Neural progenitor cell (in vitro differentiated cells): ENCODE measurements around the gene INPP5J. TPM values are rescaled to one million over a fixed set of nuclear protein-coding genes. Genes with fewer than 3 reads are reported as not detected.
"Not testable (repeated sequence)": the region's sequence is repeated elsewhere in the genome, so short reads cannot be mapped to it uniquely, and the experiment has no call there.

Experiments
- DNase-seq: peaks from one replicate; pipeline ENCODE4 v3.0.0-alpha.2; 2016; ENCODE audit warnings: low spot score
- H2AFZ ChIP-seq: fragments of 200-600 bp; sonication (generic); replicated peaks from 2 replicates; pipeline ENCODE4 v1.6.1; 2016; ENCODE audit warnings: antibody characterized with exemption
- H3F3A ChIP-seq: fragments of 200-600 bp; sonication (generic); 2 replicates; pipeline ENCODE4 v1.6.1; 2016; ENCODE audit warnings: antibody characterized with exemption, low read depth
- H3K27ac ChIP-seq: fragments of 200-600 bp; sonication (generic); 2 replicates; pipeline ENCODE4 v1.5.1; 2016; ENCODE audit warnings: mild to moderate bottlenecking
- H3K27me3 ChIP-seq: fragments of 200-600 bp; sonication (generic); 2 replicates; pipeline ENCODE4 v1.6.1; 2016; ENCODE audit warnings: mild to moderate bottlenecking, moderate library complexity
- H3K36me3 ChIP-seq: fragments of 200-600 bp; sonication (generic); 2 replicates; pipeline ENCODE4 v1.5.1; 2016
- H3K4me1 ChIP-seq: fragments of 200-600 bp; sonication (generic); 2 replicates; pipeline ENCODE4 v1.6.1; 2016; ENCODE audit warnings: mixed run types
- H3K4me2 ChIP-seq: fragments of 200-600 bp; sonication (generic); 2 replicates; pipeline ENCODE4 v1.6.1; 2016
- H3K4me3 ChIP-seq: fragments of 200-600 bp; sonication (generic); 2 replicates; pipeline ENCODE4 v1.5.1; 2016
- H3K79me2 ChIP-seq: fragments of 200-600 bp; sonication (generic); 2 replicates; pipeline ENCODE4 v1.6.1; 2016; ENCODE audit warnings: low read depth
- H3K9ac ChIP-seq: fragments of 200-600 bp; sonication (generic); 2 replicates; pipeline ENCODE4 v1.6.1; 2016
- H3K9me3 ChIP-seq: fragments of 200-600 bp; sonication (generic); 2 replicates; pipeline ENCODE4 v1.5.1; 2016; ENCODE audit warnings: low read depth
- H4K20me1 ChIP-seq: fragments of 200-600 bp; sonication (generic); 2 replicates; pipeline ENCODE4 v1.6.1; 2016; ENCODE audit warnings: low read depth
- H3K27ac Mint-ChIP-seq: 3 replicates; pipeline ENCODE4 v1.8.0; 2021; ENCODE audit warnings: mixed read lengths
- H3K27me3 Mint-ChIP-seq: 2 replicates; pipeline ENCODE4 v1.8.0; 2022; ENCODE audit warnings: low read depth, mild to moderate bottlenecking, inconsistent platforms, moderate library complexity, mixed read lengths; ENCODE audit not compliant: insufficient read depth
- H3K36me3 Mint-ChIP-seq: 3 replicates; pipeline ENCODE4 v1.8.0; 2021; ENCODE audit warnings: mixed read lengths
- H3K4me1 Mint-ChIP-seq: 3 replicates; pipeline ENCODE4 v1.8.0; 2021; ENCODE audit warnings: mixed read lengths
- H3K4me3 Mint-ChIP-seq: 3 replicates; pipeline ENCODE4 v1.8.0; 2021; ENCODE audit warnings: mild to moderate bottlenecking, moderate library complexity, mixed read lengths
- H3K9me3 Mint-ChIP-seq: 3 replicates; pipeline ENCODE4 v1.8.0; 2020; ENCODE audit warnings: mixed read lengths
- EZH2 ChIP-seq: fragments of 200-600 bp; sonication (generic); IDR thresholded peaks from 2 replicates; pipeline ENCODE4 v1.6.1; 2017; ENCODE audit warnings: antibody characterized with exemption, mild to moderate bottlenecking, moderate library complexity
- EZH2phosphoT487 ChIP-seq: fragments of 200-600 bp; sonication (generic); IDR thresholded peaks from 2 replicates; pipeline ENCODE4 v1.6.1; 2017; ENCODE audit warnings: antibody characterized with exemption
- total RNA-seq: library from RNA; depleted of rRNA; stranded (reverse); fragments of >200 nt; gene quantifications from 2 replicates; pipeline ENCODE4 v1.2.3, GENCODE V29; 2015; ENCODE audit warnings: low replicate concordance
- TF ChIP-seq, protein P1 (sequence below): fragments of 200-600 bp; sonication (generic); IDR thresholded peaks from 2 replicates; pipeline ENCODE4 v1.5.1; 2017; ENCODE audit warnings: antibody characterized with exemption, mild to moderate bottlenecking

INPP5J gene
- total RNA-seq, 1 donor from 2014 or later: 1.5 TPM

DNA sequence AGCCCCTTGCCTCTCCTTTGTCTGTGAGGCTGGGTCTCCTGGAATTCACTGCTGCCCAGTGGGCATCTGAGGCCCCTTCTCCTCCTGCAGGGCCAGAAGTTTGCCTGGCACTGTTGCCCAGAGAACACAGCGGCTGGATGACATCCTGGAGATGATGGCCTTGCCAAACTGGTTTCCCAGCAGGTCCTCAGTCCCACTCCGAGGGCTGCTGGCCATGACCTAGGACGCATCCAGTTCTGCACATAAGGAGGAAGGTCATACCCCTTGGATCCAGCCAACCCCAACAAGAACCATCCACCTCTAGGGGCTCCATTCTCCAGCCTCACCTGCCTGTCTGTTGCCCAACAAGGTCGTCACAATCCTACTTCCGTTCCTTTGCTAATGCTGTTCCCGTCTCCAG lies 45.1 kb upstream of the INPP5J start:
- Histone ChIP-seq H3K79me2 (no peaks in the 10 kb centered on the region), H3K4me1 (no peaks in the 10 kb centered on the region), H3F3A (peaks cover 5% of the 10 kb centered on the region), H3K9me3 (no peaks in the 10 kb centered on the region), H3K9ac (no peak overlapping the region), H2AFZ (no peak overlapping the region), H3K4me2 (no peak overlapping the region), H4K20me1 (no peaks in the 10 kb centered on the region), H3K4me3 (no peak overlapping the region), H3K36me3 (no peaks in the 10 kb centered on the region), H3K27ac (no peak overlapping the region), H3K27me3 (no peaks in the 10 kb centered on the region)
- Mint-ChIP-seq H3K4me1 (peaks cover 20% of the 10 kb centered on the region), H3K27me3 (peaks cover 5% of the 10 kb centered on the region), H3K27ac (no peak overlapping the region), H3K36me3 (peaks cover 2% of the 10 kb centered on the region), H3K9me3 (no peaks in the 10 kb centered on the region), H3K4me3 (no peak overlapping the region)
- TF ChIP-seq, protein P1, sequence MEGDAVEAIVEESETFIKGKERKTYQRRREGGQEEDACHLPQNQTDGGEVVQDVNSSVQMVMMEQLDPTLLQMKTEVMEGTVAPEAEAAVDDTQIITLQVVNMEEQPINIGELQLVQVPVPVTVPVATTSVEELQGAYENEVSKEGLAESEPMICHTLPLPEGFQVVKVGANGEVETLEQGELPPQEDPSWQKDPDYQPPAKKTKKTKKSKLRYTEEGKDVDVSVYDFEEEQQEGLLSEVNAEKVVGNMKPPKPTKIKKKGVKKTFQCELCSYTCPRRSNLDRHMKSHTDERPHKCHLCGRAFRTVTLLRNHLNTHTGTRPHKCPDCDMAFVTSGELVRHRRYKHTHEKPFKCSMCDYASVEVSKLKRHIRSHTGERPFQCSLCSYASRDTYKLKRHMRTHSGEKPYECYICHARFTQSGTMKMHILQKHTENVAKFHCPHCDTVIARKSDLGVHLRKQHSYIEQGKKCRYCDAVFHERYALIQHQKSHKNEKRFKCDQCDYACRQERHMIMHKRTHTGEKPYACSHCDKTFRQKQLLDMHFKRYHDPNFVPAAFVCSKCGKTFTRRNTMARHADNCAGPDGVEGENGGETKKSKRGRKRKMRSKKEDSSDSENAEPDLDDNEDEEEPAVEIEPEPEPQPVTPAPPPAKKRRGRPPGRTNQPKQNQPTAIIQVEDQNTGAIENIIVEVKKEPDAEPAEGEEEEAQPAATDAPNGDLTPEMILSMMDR: no peak
- no peak for TF ChIP-seq EZH2phosphoT487
- no peak for TF ChIP-seq EZH2
- DNase-seq: no peak

DNA sequence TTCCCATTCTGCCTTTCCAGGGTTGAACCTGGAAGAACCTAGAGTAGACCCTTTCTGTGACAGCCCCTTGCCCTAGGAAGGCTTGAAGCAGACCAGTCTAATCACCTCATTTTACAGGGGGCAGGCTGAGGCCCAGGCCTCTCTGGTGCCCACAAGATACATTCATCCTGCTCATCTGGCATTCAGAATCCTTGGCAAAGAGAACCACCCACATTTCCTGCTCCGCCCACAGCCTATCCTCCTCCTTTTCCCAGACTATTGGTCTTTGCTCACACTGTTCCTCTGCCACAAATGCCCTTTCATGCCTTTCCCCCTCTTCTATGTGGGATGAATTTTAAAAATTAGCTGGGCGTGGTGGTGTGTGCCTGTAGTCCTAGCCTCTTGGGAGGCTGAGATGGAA lies 44.4 kb upstream of the INPP5J start:
- peaks cover 20% of the 10 kb centered on the region for H3K4me1 Mint-ChIP-seq
- H3K9ac ChIP-seq, H3K79me2 ChIP-seq, H3K36me3 ChIP-seq, H3K27me3 Mint-ChIP-seq, H4K20me1 ChIP-seq, H3K4me3 Mint-ChIP-seq, H3K27me3 ChIP-seq, H3K4me3 ChIP-seq, H3K36me3 Mint-ChIP-seq, H3K4me2 ChIP-seq, H3K4me1 ChIP-seq, H3K9me3 ChIP-seq, H3K27ac Mint-ChIP-seq, H3F3A ChIP-seq, H3K27ac ChIP-seq, H2AFZ ChIP-seq, DNase-seq, H3K9me3 Mint-ChIP-seq: not testable (repeated sequence)

DNA sequence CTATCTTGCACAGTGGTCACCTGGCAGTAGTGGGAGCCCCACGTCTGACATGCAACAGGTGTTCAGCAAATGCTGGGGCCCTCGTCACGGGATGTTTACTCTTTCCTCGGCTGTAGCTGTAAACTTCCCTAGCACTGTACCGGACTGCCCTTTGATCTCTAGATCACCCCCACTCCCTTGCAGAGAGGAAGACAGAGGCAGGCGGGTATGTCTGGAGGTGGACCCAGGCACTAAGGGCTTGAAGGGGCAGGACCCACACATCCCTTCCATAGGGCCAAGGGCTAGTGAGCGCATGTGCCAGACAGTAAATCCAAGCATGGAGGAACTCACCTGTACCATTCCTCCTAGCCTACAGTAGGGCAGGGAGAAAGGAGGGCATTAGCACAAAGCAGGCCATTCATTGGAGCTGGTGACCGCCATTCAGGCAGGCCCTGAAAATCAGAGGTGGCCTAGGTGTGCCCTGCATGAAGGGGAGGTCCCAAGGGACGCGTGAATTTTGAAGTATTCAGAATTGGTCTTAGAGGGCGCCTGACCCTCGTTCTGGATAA lies 43.6 kb upstream of the INPP5J start:
- no peak overlapping the region for H3K27ac Mint-ChIP-seq
- Histone ChIP-seq H4K20me1 (peaks cover 2% of the 10 kb centered on the region), H3K4me1 (peaks cover under 1% of the 10 kb centered on the region), H3K4me2 (no peak overlapping the region), H3K9ac (no peak overlapping the region), H3K27ac (no peak overlapping the region), H3K27me3 (no peaks in the 10 kb centered on the region), H3K36me3 (no peaks in the 10 kb centered on the region), H3F3A (peaks cover 11% of the 10 kb centered on the region), H2AFZ (no peak overlapping the region), H3K79me2 (peaks cover 3% of the 10 kb centered on the region), H3K9me3 (no peaks in the 10 kb centered on the region), H3K4me3 (no peak overlapping the region)
- peaks cover 7% of the 10 kb centered on the region for H3K27me3 Mint-ChIP-seq
- TF ChIP-seq, protein P1: no peak
- TF ChIP-seq EZH2: no peak
- no peak for TF ChIP-seq EZH2phosphoT487
- no peaks in the 10 kb centered on the region for H3K9me3 Mint-ChIP-seq
- H3K4me1 Mint-ChIP-seq: peaks cover 21% of the 10 kb centered on the region
- no peak for DNase-seq
- no peak overlapping the region for H3K4me3 Mint-ChIP-seq
- H3K36me3 Mint-ChIP-seq: peaks cover 2% of the 10 kb centered on the region

GRCh38 chr22:31080164-31080847 lies 42.5 kb upstream of the INPP5J start:
- peaks cover 11% of the 10 kb centered on the region for H3F3A ChIP-seq
- H3K27ac ChIP-seq: no peak overlapping the region
- DNase-seq: no peak
- peak overlapping the region; percentile 91 for H2AFZ ChIP-seq
- peaks cover 2% of the 10 kb centered on the region for H4K20me1 ChIP-seq
- H3K9me3 Mint-ChIP-seq: no peaks in the 10 kb centered on the region
- H3K9me3 ChIP-seq: no peaks in the 10 kb centered on the region
- peak overlapping the region; percentile 92 for H3K4me3 Mint-ChIP-seq
- peaks cover 2% of the 10 kb centered on the region for H3K36me3 Mint-ChIP-seq
- H3K4me1 ChIP-seq: peaks cover 4% of the 10 kb centered on the region
- H3K9ac ChIP-seq: no peak overlapping the region
- H3K27me3 Mint-ChIP-seq: peaks cover 12% of the 10 kb centered on the region
- peak overlapping the region; percentile 75 for H3K4me3 ChIP-seq
- peaks cover 24% of the 10 kb centered on the region for H3K4me1 Mint-ChIP-seq
- H3K79me2 ChIP-seq: peaks cover 9% of the 10 kb centered on the region
- H3K4me2 ChIP-seq: peak overlapping the region; percentile 86
- no peaks in the 10 kb centered on the region for H3K27me3 ChIP-seq
- TF ChIP-seq, protein P1: no peak
- TF ChIP-seq EZH2 (no peak), EZH2phosphoT487 (no peak)
- H3K27ac Mint-ChIP-seq: peak overlapping the region; percentile 90
- no peaks in the 10 kb centered on the region for H3K36me3 ChIP-seq
